OCI-LY7 (cell line): ENCODE data around the gene RBM44. TPM values are rescaled to one million over a fixed set of nuclear protein-coding genes. Genes with fewer than 3 reads are reported as not detected.

Experiments used
- BruUV-seq: library from RNA; stranded (reverse); fragments of 400-500 nt; replicated peaks from 2 replicates; lab custom pipeline; 2021; lab: Mats Ljungman, UMichigan
- CTCF ChIA-PET: fragments of 300-600 bp; sonication (Branson Sonifier 250); formaldehyde crosslinking; loops from one replicate; lab custom pipeline; 2022; ENCODE audit warnings: antibody characterized with exemption; ENCODE audit not compliant: unreplicated experiment; lab: Charles Lee
- POLR2A ChIA-PET: fragments of 300-600 bp; sonication (Branson Sonifier 250); formaldehyde crosslinking; loops from one replicate; lab custom pipeline; 2022; ENCODE audit warnings: antibody characterized with exemption; lab: Charles Lee
- DNase-seq: peaks from one replicate; pipeline ENCODE4 v3.0.0-alpha.2; 2015; ENCODE audit warnings: low spot score
- H2AFZ ChIP-seq: fragments of 200-600 bp; sonication (generic), shearing (Covaris generic); 2 replicates; pipeline ENCODE4 v1.6.1; 2014; ENCODE audit warnings: mild to moderate bottlenecking, antibody characterized with exemption, low read length, moderate library complexity
- H3K27ac ChIP-seq: fragments of 200-600 bp; sonication (generic); 2 replicates; pipeline ENCODE4 v1.5.1; 2014; ENCODE audit warnings: mixed run types, low read depth, mild to moderate bottlenecking, moderate library complexity, low read length, inconsistent platforms; ENCODE audit not compliant: poor library complexity, severe bottlenecking
- H3K36me3 ChIP-seq: fragments of 200-600 bp; sonication (generic); 2 replicates; pipeline ENCODE4 v1.6.1; 2014; ENCODE audit warnings: mild to moderate bottlenecking, antibody characterized with exemption, low read length, moderate library complexity, mixed read lengths; ENCODE audit not compliant: insufficient read depth
- H3K4me1 ChIP-seq: fragments of 200-600 bp; sonication (generic); 2 replicates; pipeline ENCODE4 v1.5.1; 2014; ENCODE audit warnings: mild to moderate bottlenecking, low read length; ENCODE audit not compliant: insufficient read depth, poor library complexity, severe bottlenecking
- H3K4me2 ChIP-seq: fragments of 200-600 bp; sonication (generic); 2 replicates; pipeline ENCODE4 v1.6.1; 2014; ENCODE audit warnings: mild to moderate bottlenecking, low read length
- H3K4me3 ChIP-seq: fragments of 200-600 bp; sonication (generic); 2 replicates; pipeline ENCODE4 v1.5.1; 2014; ENCODE audit warnings: mild to moderate bottlenecking, low read depth, low read length; ENCODE audit not compliant: poor library complexity, severe bottlenecking
- H3K79me2 ChIP-seq: fragments of 200-600 bp; sonication (generic); 2 replicates; pipeline ENCODE4 v1.6.1; 2016; ENCODE audit warnings: low read depth, mild to moderate bottlenecking, low read length, moderate library complexity, mixed read lengths; ENCODE audit not compliant: insufficient read depth
- H3K9me2 ChIP-seq: fragments of 200-600 bp; sonication (generic); 2 replicates; pipeline ENCODE4 v1.6.1; 2016; ENCODE audit warnings: mild to moderate bottlenecking, low read length, mixed read lengths; ENCODE audit not compliant: insufficient read depth
- H3K9me3 ChIP-seq: fragments of 200-600 bp; sonication (generic); 2 replicates; pipeline ENCODE4 v1.6.1; 2014; ENCODE audit warnings: mild to moderate bottlenecking, mixed run types, low read length, mixed read lengths
- H4K20me1 ChIP-seq: fragments of 200-600 bp; sonication (generic); 2 replicates; pipeline ENCODE4 v1.6.1; 2014; ENCODE audit warnings: mild to moderate bottlenecking, antibody characterized with exemption, low read length, moderate library complexity, mixed read lengths; ENCODE audit not compliant: insufficient read depth
- CTCF ChIP-seq: fragments of 200-600 bp; sonication (generic); conservative IDR thresholded peaks from 2 replicates; pipeline ENCODE4 v1.5.1; 2014; ENCODE audit warnings: mild to moderate bottlenecking, antibody characterized with exemption, low read length, moderate library complexity, mixed read lengths
- EZH2phosphoT487 ChIP-seq: fragments of 200-600 bp; sonication (generic); IDR thresholded peaks from 2 replicates; pipeline ENCODE4 v1.6.1; 2018; ENCODE audit warnings: low read depth, borderline replicate concordance, mild to moderate bottlenecking, mixed run types, antibody characterized with exemption, low read length, moderate library complexity, mixed read lengths
- intact Hi-C: fragments of 100-400 bp; cut with micrococcal nuclease; formaldehyde crosslinking; loops from one replicate; pipeline ENCODE4 v1.10.0; 2022; ENCODE audit not compliant: unreplicated experiment
- total RNA-seq, 2 experiments: library from RNA; depleted of rRNA in 1 of 2; stranded (reverse); fragments of >200 nt in 1 of 2; shearing (Covaris generic) in 1 of 2; gene quantifications; 2 replicates each; pipeline ENCODE4 v1.2.3, GENCODE V29; 2014 to 2022

The RBM44 gene
- total RNA-seq, 2 experiments from 2014 or later = 0.72 to 1.2 TPM

GRCh38 chr2:237858294-237859081 lies 59.9 kb downstream of the RBM44 start:
- ChIA-PET CTCF (no interaction called here), POLR2A (no interaction called here)
- Histone ChIP-seq H3K27ac (no peak overlapping the region), H3K4me3 (no peak overlapping the region), H2AFZ (no peak overlapping the region), H3K9me2 (no peaks in the 10 kb centered on the region), H3K9me3 (no peaks in the 10 kb centered on the region), H4K20me1 (no peaks in the 10 kb centered on the region), H3K4me1 (no peaks in the 10 kb centered on the region), H3K4me2 (no peak overlapping the region), H3K36me3 (no peaks in the 10 kb centered on the region), H3K79me2 (no peaks in the 10 kb centered on the region)
- BruUV-seq = no TSS peak
- TF ChIP-seq EZH2phosphoT487 (no peak), CTCF (peak; percentile 72)
- DNase-seq = peak; percentile 53
- intact Hi-C loops = loop anchor here (1.0 to 10.0 kb wide), 2 partner anchors 306 to 405 kb away; no protein-coding TSS in a partner anchor

GRCh38 chr2:237859082-237859433 lies 60.5 kb downstream of the RBM44 start:
- Histone ChIP-seq H3K36me3 (no peaks in the 10 kb centered on the region), H4K20me1 (no peaks in the 10 kb centered on the region), H3K27ac (no peak overlapping the region), H3K4me1 (no peaks in the 10 kb centered on the region), H3K4me2 (no peak overlapping the region), H3K9me2 (no peaks in the 10 kb centered on the region), H3K4me3 (no peak overlapping the region), H3K79me2 (no peaks in the 10 kb centered on the region), H3K9me3 (no peaks in the 10 kb centered on the region), H2AFZ (no peak overlapping the region)
- ChIA-PET CTCF (no interaction called here), POLR2A (interaction anchor here (0.7 kb wide), 1 partner anchor 178 kb away, joined by 7 read pairs; no protein-coding TSS in a partner anchor)
- TF ChIP-seq EZH2phosphoT487 = no peak
- no peak for TF ChIP-seq CTCF
- BruUV-seq = no TSS peak
- intact Hi-C loops = loop anchor here (10.0 kb wide), 1 partner anchor 306 kb away; no protein-coding TSS in a partner anchor
- no peak for DNase-seq
